Brain microvascular endothelial cell (primary cell): ENCODE results near the gene DAB2IP.

Experiments
- DNase-seq: peaks from one replicate; pipeline ENCODE4 v3.0.0-alpha.2; 2020
- H3K27ac ChIP-seq: fragments of 250-450 bp; sonication (Bioruptor Pico); 2 replicates; pipeline ENCODE4 v1.5.1; 2020; ENCODE audit warnings: mild to moderate bottlenecking, moderate library complexity
- H3K27me3 ChIP-seq: fragments of 250-450 bp; sonication (Bioruptor Pico); replicated peaks from 2 replicates; pipeline ENCODE4 v1.5.1; 2020; ENCODE audit warnings: mild to moderate bottlenecking
- H3K36me3 ChIP-seq: fragments of 250-450 bp; sonication (Bioruptor Pico); replicated peaks from 2 replicates; pipeline ENCODE4 v1.5.1; 2020; ENCODE audit warnings: mild to moderate bottlenecking
- H3K4me3 ChIP-seq: 2 replicates; pipeline ENCODE4 v1.5.1; 2011; ENCODE audit warnings: low read depth, mild to moderate bottlenecking, control low read depth, low read length, moderate library complexity
- CTCF ChIP-seq: IDR thresholded peaks from 2 replicates; pipeline ENCODE4 v1.5.1; 2011; ENCODE audit warnings: low read depth, mild to moderate bottlenecking, moderate library complexity, low read length, control low read depth, inconsistent platforms; ENCODE audit errors: missing control alignments
- in situ Hi-C: cut with HindIII; loops from 2 replicates; pipeline ENCODE4 v1.10.0; 2017; ENCODE audit warnings: low sequenced_read_pairs, low pct_ligation_motif_present

Gene DAB2IP

GRCh38 chr9:121731919-121732318 lies 80.5 kb downstream of the DAB2IP start:
- no peak for DNase-seq
- H3K27me3 ChIP-seq = no peaks in the 10 kb centered on the region
- no peak overlapping the region for H3K4me3 ChIP-seq
- H3K36me3 ChIP-seq = no peaks in the 10 kb centered on the region
- TF ChIP-seq CTCF = no peak
- no peak overlapping the region for H3K27ac ChIP-seq
- in situ Hi-C loops = loop anchor here (25.0 kb wide), 1 partner anchor 230 kb away; no protein-coding TSS in a partner anchor

- no peak for DNase-seq
- H3K27ac ChIP-seq = no peak overlapping the region
- H3K4me3 ChIP-seq = no peak overlapping the region
- in situ Hi-C loops = loop anchor here (25.0 kb wide), 1 partner anchor 230 kb away; no protein-coding TSS in a partner anchor
- no peaks in the 10 kb centered on the region for H3K27me3 ChIP-seq
- TF ChIP-seq CTCF = no peak
- no peaks in the 10 kb centered on the region for H3K36me3 ChIP-seq
Measured at GRCh38 chr9:121732389-121732788, 81.0 kb downstream of the DAB2IP start.

- in situ Hi-C loops = loop anchor here (25.0 kb wide), 1 partner anchor 229 kb away; no protein-coding TSS in a partner anchor
- Histone ChIP-seq H3K36me3 (no peaks in the 10 kb centered on the region), H3K27ac (no peak overlapping the region), H3K4me3 (no peak overlapping the region), H3K27me3 (no peaks in the 10 kb centered on the region)
- no peak for DNase-seq
- TF ChIP-seq CTCF = no peak
Measured at GRCh38 chr9:121732886-121733285, 81.5 kb downstream of the DAB2IP start.

GRCh38 chr9:121734465-121734864 lies 83.0 kb downstream of the DAB2IP start:
- DNase-seq = peak; percentile 20
- no peak for TF ChIP-seq CTCF
- peak overlapping the region; percentile 23 for H3K27ac ChIP-seq
- in situ Hi-C loops = loop anchor here (25.0 kb wide), 1 partner anchor 228 kb away; no protein-coding TSS in a partner anchor
- no peaks in the 10 kb centered on the region for H3K27me3 ChIP-seq
- H3K4me3 ChIP-seq = no peak overlapping the region
- H3K36me3 ChIP-seq = no peaks in the 10 kb centered on the region

GRCh38 chr9:121735065-121735792 lies 83.8 kb downstream of the DAB2IP start:
- Histone ChIP-seq H3K4me3 (no peak overlapping the region), H3K27ac (peak overlapping the region; percentile 37), H3K27me3 (no peaks in the 10 kb centered on the region), H3K36me3 (no peaks in the 10 kb centered on the region)
- DNase-seq = peak; percentile 85
- in situ Hi-C loops = loop anchor here (25.0 kb wide), 1 partner anchor 227 kb away; no protein-coding TSS in a partner anchor
- TF ChIP-seq CTCF = peak; percentile 89
